Liver (tissue), 9 donors: ENCODE measurements around the gene SERPINA9. TPM values are rescaled to one million over a fixed set of nuclear protein-coding genes. Genes with fewer than 3 reads are reported as not detected.

Experiments
- DNase-seq: peaks from one replicate; pipeline ENCODE4 v3.0.0-alpha.2; 2017; ENCODE audit warnings: low spot score
- H3K27ac ChIP-seq, 2 donors: one replicate each; pipeline ENCODE4 v1.7.0; 2013; ENCODE audit warnings: inconsistent platforms in 2 of 2, low read length in 2 of 2, control low read depth in 1 of 2, low read depth in 1 of 2, mild to moderate bottlenecking in 1 of 2
- H3K27me3 ChIP-seq, 4 donors: one replicate each; pipeline versions ENCODE4 v1.6.1 to v1.7.0; 2013; ENCODE audit warnings: low read length in 3 of 4, inconsistent platforms in 1 of 4, mild to moderate bottlenecking in 1 of 4, moderate library complexity in 1 of 4; ENCODE audit not compliant: control insufficient read depth in 4 of 4, insufficient read depth in 4 of 4
- H3K36me3 ChIP-seq, 4 donors: one replicate each; pipeline versions ENCODE4 v1.6.1 to v1.7.0; 2013; ENCODE audit warnings: low read length in 3 of 4, mild to moderate bottlenecking in 3 of 4, low read depth in 1 of 4, moderate library complexity in 1 of 4; ENCODE audit not compliant: control insufficient read depth in 4 of 4, insufficient read depth in 3 of 4
- H3K4me1 ChIP-seq, 4 donors: one replicate each; pipeline versions ENCODE4 v1.6.1 to v1.7.0; 2013; ENCODE audit warnings: low read length in 3 of 4, mild to moderate bottlenecking in 3 of 4, moderate library complexity in 1 of 4; ENCODE audit not compliant: control insufficient read depth in 4 of 4, insufficient read depth in 4 of 4
- H3K4me3 ChIP-seq, 3 donors: one replicate each; pipeline versions ENCODE4 v1.6.1 to v1.7.0; 2013; ENCODE audit warnings: low read length in 3 of 3, control low read depth in 1 of 3, low read depth in 1 of 3, mild to moderate bottlenecking in 1 of 3
- H3K9ac ChIP-seq, 2 donors: one replicate each; pipeline ENCODE4 v1.7.0; 2013; ENCODE audit warnings: low read length in 2 of 2, mild to moderate bottlenecking in 2 of 2, moderate library complexity in 2 of 2, control low read depth in 1 of 2, low read depth in 1 of 2
- H3K9me3 ChIP-seq, 4 donors: one replicate each; pipeline versions ENCODE4 v1.6.1 to v1.7.0; 2013; ENCODE audit warnings: low read length in 3 of 4; ENCODE audit not compliant: control insufficient read depth in 4 of 4
- EGR1 ChIP-seq, 2 donors: IDR thresholded peaks; 2 replicates each; pipeline ENCODE4 v1.6.1; 2016 to 2018; ENCODE audit warnings: antibody characterized with exemption in 2 of 2, low read depth in 2 of 2
- FOXA1 ChIP-seq: IDR thresholded peaks from 2 replicates; pipeline ENCODE4 v1.6.1; 2016; ENCODE audit warnings: antibody characterized with exemption
- FOXA2 ChIP-seq: IDR thresholded peaks from 2 replicates; pipeline ENCODE4 v1.6.1; 2016; ENCODE audit warnings: antibody characterized with exemption
- GABPA ChIP-seq, 2 donors: IDR thresholded peaks in 1 of 2; conservative IDR thresholded peaks in 1 of 2; 2 replicates each; pipeline ENCODE4 v1.6.1; 2016; ENCODE audit warnings: antibody characterized with exemption in 2 of 2, mild to moderate bottlenecking in 1 of 2, moderate library complexity in 1 of 2
- HNF4A ChIP-seq, 2 donors: conservative IDR thresholded peaks; 2 replicates each; pipeline ENCODE4 v1.6.1; 2016; ENCODE audit warnings: antibody characterized with exemption in 2 of 2, mild to moderate bottlenecking in 2 of 2
- HNF4G ChIP-seq: IDR thresholded peaks from 2 replicates; pipeline ENCODE4 v1.6.1; 2016; ENCODE audit warnings: antibody characterized with exemption
- JUND ChIP-seq, 2 donors: IDR thresholded peaks; 2 replicates each; pipeline ENCODE4 v1.6.1; 2016; ENCODE audit warnings: antibody characterized with exemption in 2 of 2
- NR2F2 ChIP-seq: IDR thresholded peaks from 2 replicates; pipeline ENCODE4 v1.6.1; 2016; ENCODE audit warnings: antibody characterized with exemption
- RAD21 ChIP-seq, 2 donors: IDR thresholded peaks; 2 replicates each; pipeline ENCODE4 v1.6.1; 2016; ENCODE audit warnings: antibody characterized with exemption in 2 of 2, mild to moderate bottlenecking in 2 of 2
- RXRA ChIP-seq, 2 donors: IDR thresholded peaks; 2 replicates each; pipeline ENCODE4 v1.6.1; 2017 to 2018; ENCODE audit warnings: antibody characterized with exemption in 2 of 2, mild to moderate bottlenecking in 1 of 2
- SP1 ChIP-seq: IDR thresholded peaks from 2 replicates; pipeline ENCODE4 v1.6.1; 2018; ENCODE audit warnings: antibody characterized with exemption, mild to moderate bottlenecking
- TAF1 ChIP-seq: conservative IDR thresholded peaks from 2 replicates; pipeline ENCODE4 v1.6.1; 2016; ENCODE audit warnings: antibody characterized with exemption, mild to moderate bottlenecking
- YY1 ChIP-seq: IDR thresholded peaks from 2 replicates; pipeline ENCODE4 v1.6.1; 2016; ENCODE audit warnings: antibody characterized with exemption, mild to moderate bottlenecking
- WGBS: extraction: QIAGEN DNeasy Blood & Tissue Kit; methylation state at CpG from one replicate; pipeline ENCODE4 v1.1.7; 2013; 5-methylcytosine and 5-hydroxymethylcytosine counted together
- polyA plus RNA-seq, 2 donors: library from polyadenylated mRNA; stranded (reverse) in 1 of 2; unstranded in 1 of 2; fragments of 200-250 nt in 1 of 2; fragments of >200 nt in 1 of 2; fragmentation: Nextera tagmentation in 1 of 2; extraction: Ambion mirVana in 1 of 2; gene quantifications; one replicate each; pipeline versions ENCODE4 v1.2.1 to v1.2.3, GENCODE V29; 2013 to 2015
- total RNA-seq, 2 donors: library from RNA; depleted of rRNA; stranded (reverse); fragments of >200 nt; gene quantifications; one replicate each; pipeline ENCODE4 v1.2.3, GENCODE V29; 2014
- TF ChIP-seq, protein P1 (sequence below): IDR thresholded peaks from 2 replicates; pipeline ENCODE4 v1.6.1; 2016; ENCODE audit warnings: antibody characterized with exemption, mild to moderate bottlenecking
- TF ChIP-seq, protein P2 (sequence below): fragments of 150-350 bp; IDR thresholded peaks from 2 replicates; pipeline ENCODE4 v1.5.1; 2017; ENCODE audit warnings: improper control_type of control experiment, low read depth, low read length; ENCODE audit not compliant: missing input control
- TF ChIP-seq, protein P3 (sequence below): IDR thresholded peaks from 2 replicates; pipeline ENCODE4 v1.6.1; 2016; ENCODE audit warnings: antibody characterized with exemption
- TF ChIP-seq, protein P4 (sequence below): IDR thresholded peaks from 2 replicates; pipeline ENCODE4 v1.6.1; 2016; ENCODE audit warnings: antibody characterized with exemption
- TF ChIP-seq, protein P5 (sequence below): IDR thresholded peaks from 2 replicates; pipeline ENCODE4 v1.6.1; 2016; ENCODE audit warnings: antibody characterized with exemption
- donor health status: healthy.
- donor health status: healthy.
- donor health status: healthy.
- donor health status: healthy.
- donor health status: healthy.

SERPINA9 gene
- total and polyA plus RNA-seq, 4 donors = not detected

DNA sequence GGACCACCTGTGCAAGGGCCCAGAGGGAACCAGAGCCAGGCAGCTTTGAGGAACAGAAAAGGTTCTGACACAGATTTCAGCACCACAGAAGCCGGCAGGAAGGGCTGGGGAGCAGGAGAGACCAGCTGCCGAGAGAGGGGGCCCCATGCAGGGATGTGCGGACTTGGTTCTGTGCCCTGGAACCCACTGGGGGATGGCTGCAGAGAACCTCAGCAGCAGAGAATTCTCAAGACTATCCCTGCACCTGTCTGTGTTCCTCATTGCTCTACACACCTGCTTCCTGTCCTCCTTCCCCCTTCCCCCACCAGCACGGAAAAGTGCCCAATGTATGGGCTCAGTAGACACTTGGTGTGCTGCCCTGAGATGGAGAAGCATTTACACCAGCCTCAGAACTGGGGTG lies 3.2 kb downstream of the SERPINA9 start:
- WGBS = 84% methylated on average over 4 of the region's 4 CpGs
- Histone ChIP-seq H3K36me3 (no peaks in the 10 kb centered on the region), H3K9me3 (no peaks in the 10 kb centered on the region)

DNA sequence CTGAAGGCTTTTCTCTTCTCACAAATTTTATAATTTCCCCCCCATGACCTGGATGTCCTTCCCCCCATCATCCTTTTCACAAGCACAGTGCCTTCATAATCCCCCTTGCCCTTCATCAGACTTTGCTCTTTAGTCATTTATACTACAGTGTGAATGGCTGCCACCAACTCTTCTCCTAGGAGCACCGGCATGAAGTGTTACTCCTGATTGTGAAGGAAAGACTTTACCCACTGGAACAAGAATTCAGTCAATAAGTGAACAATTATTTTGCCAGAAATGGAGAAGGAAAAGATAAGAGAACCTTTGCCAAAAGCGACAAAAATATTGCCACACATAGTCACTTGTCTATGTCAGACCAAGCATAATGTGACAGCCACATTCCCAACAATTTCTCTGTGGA lies 5.0 kb downstream of the SERPINA9 start:
- no peak for DNase-seq
- no peaks in the 10 kb centered on the region for H3K36me3 ChIP-seq
- no peaks in the 10 kb centered on the region for H3K27me3 ChIP-seq
- H3K27ac ChIP-seq = no peak overlapping the region
- no peaks in the 10 kb centered on the region for H3K9me3 ChIP-seq
- TF ChIP-seq TAF1 (no peak), EGR1 (IDR thresholded peaks at IDR 0.05; ENCODE audit: low read depth in 2 of 2) (no peak), RAD21 (IDR thresholded peaks at IDR 0.05) (no peak), HNF4A (conservative IDR thresholded peaks at IDR 0.05) (peak; percentile 22 to 60), NR2F2 (no peak), RXRA (IDR thresholded peaks at IDR 0.05) (peak in 1 of 2 donors; percentile 42), FOXA1 (no peak), HNF4G (no peak), JUND (IDR thresholded peaks at IDR 0.05) (no peak), YY1 (peak; percentile 29), FOXA2 (no peak), GABPA (IDR thresholded peaks at IDR 0.05 in 1 of 2, conservative IDR thresholded peaks at IDR 0.05 in 1 of 2) (no peak), SP1 (no peak)
- TF ChIP-seq, protein P1, sequence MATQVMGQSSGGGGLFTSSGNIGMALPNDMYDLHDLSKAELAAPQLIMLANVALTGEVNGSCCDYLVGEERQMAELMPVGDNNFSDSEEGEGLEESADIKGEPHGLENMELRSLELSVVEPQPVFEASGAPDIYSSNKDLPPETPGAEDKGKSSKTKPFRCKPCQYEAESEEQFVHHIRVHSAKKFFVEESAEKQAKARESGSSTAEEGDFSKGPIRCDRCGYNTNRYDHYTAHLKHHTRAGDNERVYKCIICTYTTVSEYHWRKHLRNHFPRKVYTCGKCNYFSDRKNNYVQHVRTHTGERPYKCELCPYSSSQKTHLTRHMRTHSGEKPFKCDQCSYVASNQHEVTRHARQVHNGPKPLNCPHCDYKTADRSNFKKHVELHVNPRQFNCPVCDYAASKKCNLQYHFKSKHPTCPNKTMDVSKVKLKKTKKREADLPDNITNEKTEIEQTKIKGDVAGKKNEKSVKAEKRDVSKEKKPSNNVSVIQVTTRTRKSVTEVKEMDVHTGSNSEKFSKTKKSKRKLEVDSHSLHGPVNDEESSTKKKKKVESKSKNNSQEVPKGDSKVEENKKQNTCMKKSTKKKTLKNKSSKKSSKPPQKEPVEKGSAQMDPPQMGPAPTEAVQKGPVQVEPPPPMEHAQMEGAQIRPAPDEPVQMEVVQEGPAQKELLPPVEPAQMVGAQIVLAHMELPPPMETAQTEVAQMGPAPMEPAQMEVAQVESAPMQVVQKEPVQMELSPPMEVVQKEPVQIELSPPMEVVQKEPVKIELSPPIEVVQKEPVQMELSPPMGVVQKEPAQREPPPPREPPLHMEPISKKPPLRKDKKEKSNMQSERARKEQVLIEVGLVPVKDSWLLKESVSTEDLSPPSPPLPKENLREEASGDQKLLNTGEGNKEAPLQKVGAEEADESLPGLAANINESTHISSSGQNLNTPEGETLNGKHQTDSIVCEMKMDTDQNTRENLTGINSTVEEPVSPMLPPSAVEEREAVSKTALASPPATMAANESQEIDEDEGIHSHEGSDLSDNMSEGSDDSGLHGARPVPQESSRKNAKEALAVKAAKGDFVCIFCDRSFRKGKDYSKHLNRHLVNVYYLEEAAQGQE = no peak
- TF ChIP-seq, protein P2, sequence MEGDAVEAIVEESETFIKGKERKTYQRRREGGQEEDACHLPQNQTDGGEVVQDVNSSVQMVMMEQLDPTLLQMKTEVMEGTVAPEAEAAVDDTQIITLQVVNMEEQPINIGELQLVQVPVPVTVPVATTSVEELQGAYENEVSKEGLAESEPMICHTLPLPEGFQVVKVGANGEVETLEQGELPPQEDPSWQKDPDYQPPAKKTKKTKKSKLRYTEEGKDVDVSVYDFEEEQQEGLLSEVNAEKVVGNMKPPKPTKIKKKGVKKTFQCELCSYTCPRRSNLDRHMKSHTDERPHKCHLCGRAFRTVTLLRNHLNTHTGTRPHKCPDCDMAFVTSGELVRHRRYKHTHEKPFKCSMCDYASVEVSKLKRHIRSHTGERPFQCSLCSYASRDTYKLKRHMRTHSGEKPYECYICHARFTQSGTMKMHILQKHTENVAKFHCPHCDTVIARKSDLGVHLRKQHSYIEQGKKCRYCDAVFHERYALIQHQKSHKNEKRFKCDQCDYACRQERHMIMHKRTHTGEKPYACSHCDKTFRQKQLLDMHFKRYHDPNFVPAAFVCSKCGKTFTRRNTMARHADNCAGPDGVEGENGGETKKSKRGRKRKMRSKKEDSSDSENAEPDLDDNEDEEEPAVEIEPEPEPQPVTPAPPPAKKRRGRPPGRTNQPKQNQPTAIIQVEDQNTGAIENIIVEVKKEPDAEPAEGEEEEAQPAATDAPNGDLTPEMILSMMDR = no peak
- TF ChIP-seq, protein P3, sequence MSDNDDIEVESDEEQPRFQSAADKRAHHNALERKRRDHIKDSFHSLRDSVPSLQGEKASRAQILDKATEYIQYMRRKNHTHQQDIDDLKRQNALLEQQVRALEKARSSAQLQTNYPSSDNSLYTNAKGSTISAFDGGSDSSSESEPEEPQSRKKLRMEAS = peak; percentile 13
- TF ChIP-seq, protein P4, sequence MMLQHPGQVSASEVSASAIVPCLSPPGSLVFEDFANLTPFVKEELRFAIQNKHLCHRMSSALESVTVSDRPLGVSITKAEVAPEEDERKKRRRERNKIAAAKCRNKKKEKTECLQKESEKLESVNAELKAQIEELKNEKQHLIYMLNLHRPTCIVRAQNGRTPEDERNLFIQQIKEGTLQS = no peak
- TF ChIP-seq, protein P5, sequence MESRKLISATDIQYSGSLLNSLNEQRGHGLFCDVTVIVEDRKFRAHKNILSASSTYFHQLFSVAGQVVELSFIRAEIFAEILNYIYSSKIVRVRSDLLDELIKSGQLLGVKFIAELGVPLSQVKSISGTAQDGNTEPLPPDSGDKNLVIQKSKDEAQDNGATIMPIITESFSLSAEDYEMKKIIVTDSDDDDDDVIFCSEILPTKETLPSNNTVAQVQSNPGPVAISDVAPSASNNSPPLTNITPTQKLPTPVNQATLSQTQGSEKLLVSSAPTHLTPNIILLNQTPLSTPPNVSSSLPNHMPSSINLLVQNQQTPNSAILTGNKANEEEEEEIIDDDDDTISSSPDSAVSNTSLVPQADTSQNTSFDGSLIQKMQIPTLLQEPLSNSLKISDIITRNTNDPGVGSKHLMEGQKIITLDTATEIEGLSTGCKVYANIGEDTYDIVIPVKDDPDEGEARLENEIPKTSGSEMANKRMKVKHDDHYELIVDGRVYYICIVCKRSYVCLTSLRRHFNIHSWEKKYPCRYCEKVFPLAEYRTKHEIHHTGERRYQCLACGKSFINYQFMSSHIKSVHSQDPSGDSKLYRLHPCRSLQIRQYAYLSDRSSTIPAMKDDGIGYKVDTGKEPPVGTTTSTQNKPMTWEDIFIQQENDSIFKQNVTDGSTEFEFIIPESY = no peak
- 36% methylated on average over 2 of the region's 2 CpGs for WGBS
- H3K4me1 ChIP-seq = peaks cover 0 to 7% (median 4%) of the 10 kb centered on the region in 4 donors
- no peak overlapping the region for H3K9ac ChIP-seq
- H3K4me3 ChIP-seq = no peak overlapping the region

More for the DNA sequence above, 3.2 kb downstream of the SERPINA9 start:
- Histone ChIP-seq H3K27ac (no peak overlapping the region), H3K4me3 (no peak overlapping the region), H3K4me1 (peaks cover 0 to 7% (median 4%) of the 10 kb centered on the region in 4 donors), H3K27me3 (no peaks in the 10 kb centered on the region), H3K9ac (no peak overlapping the region)
- TF ChIP-seq JUND (IDR thresholded peaks at IDR 0.05) = no peak
- no peak for TF ChIP-seq YY1
- TF ChIP-seq, protein P5 = no peak
- no peak for TF ChIP-seq TAF1
- no peak for TF ChIP-seq RXRA (IDR thresholded peaks at IDR 0.05)
- no peak for TF ChIP-seq NR2F2
- TF ChIP-seq FOXA2 = no peak
- TF ChIP-seq HNF4A (conservative IDR thresholded peaks at IDR 0.05) = no peak
- no peak for TF ChIP-seq HNF4G
- no peak for TF ChIP-seq FOXA1
- TF ChIP-seq, protein P3 = no peak
- no peak for TF ChIP-seq RAD21 (IDR thresholded peaks at IDR 0.05)
- DNase-seq = no peak
